ENCODE results near the gene SDK1.
"Not testable (repeated sequence)": the region's sequence is repeated elsewhere in the genome, so short reads cannot be mapped to it uniquely, and the experiment has no call there.

The SDK1 gene

DNA sequence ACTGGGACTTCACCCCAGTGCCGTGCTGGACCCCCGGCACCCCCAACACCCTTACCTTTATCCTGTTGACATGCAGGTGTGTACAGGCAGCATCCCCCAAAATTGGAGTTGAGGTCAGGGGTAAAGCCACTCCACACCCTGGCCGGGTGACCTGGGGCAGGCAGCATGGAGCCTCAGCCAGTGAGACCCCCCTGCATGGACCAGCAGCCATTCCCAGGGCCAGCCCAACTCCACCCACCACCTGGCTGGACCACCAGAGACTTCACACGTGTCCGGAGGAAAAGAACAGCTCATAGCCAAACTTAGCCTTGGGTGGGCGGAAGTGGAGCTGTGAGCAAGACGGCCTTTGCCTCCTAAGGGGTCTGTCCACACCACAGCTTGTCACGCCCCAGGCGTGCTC is 968.0 kb downstream of the SDK1 start:
- DNase-seq: no peak

DNA sequence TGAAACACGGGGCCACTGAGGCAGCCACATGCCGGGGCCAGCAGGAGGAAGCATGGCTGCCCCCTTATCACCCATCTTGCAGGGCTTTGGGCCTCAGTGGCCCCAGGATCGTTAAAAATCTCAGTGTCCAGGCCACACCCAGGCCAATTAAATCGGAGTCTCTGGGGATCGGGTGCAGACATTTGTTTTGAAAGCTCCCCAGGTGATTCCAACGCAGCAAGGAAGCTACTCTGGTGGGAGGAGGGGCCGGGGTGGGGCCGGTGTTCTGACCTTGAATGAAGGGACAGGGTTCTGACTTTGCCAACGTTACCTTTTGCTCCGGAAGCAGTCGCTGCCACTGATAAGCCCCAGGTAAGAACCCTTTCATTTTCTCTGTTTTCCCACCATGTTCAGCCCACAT is 968.7 kb downstream of the SDK1 start:
- DNase-seq: no peak

DNA sequence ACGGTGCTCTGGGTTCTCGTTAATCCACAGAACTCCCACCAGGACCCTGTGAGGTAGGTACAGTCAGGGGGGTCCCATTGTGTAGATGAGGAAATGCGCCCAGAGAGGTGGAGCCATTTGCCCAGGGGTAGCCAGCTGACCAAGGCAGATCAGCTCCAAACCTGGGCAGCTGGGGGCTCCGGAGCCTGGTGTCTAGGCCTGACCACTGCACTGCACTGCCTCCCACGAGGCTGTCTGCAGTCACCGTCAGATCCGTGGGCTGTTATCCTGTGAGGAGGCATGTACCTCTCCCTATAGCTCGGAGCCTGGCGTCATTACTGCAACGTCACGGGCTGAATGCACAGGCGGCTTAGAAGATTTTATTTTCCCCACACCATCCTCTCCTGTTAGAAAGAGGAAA is 969.2 kb downstream of the SDK1 start:
- no peak for DNase-seq

DNA sequence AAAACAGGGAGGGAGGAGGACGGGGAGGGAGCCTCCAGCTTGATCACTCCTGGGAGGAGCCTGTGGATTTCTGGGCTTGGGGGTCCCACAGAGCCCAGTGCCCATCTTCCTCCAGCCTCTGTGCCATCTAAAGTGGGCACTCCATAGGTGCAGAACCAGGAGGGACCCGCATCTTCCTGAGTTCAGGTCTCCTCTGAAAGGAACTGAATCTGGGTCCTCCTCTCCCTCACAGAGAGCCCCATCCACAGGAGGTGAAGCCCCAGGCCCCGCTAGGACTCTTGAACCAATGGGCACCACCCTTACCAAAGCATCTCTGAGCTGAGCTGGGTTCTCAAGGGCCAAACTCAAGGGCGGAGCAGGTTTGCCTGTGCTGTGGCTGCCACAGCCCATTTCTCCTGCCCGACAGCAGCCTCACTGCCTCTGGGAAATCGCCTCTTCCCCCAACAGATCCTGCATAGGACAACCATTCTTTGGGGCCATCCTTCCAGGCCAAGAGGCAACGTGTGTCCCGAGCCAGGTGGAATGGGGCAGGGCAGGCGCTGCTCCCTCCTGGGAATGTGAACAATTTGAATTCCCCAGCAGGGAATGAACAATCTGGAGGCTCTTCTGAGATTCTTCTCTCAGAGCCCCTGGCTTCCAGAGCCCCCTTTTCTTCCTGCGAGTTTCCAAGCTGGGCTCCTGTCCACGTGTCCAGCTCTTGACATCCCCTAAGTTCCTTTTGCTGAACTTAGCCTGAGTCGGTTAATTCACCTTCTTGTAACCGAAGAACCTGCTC is 970.1 kb downstream of the SDK1 start:
- no peak for DNase-seq

DNA sequence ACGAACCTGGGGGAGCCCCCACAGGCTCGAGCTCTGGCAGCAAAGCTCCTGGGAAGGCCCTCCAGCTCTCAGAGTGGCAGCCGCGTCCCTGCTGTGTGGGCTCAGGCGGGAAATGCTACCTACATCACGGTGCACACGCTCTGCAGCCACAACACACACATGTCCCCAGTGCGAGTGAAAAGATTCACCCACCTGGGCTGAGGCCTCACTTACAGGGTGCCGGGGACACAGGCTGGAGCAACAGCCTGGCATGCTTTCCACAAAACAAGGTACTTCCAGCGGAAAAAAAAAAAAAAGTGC is 970.6 kb downstream of the SDK1 start:
- no peak for DNase-seq

DNA sequence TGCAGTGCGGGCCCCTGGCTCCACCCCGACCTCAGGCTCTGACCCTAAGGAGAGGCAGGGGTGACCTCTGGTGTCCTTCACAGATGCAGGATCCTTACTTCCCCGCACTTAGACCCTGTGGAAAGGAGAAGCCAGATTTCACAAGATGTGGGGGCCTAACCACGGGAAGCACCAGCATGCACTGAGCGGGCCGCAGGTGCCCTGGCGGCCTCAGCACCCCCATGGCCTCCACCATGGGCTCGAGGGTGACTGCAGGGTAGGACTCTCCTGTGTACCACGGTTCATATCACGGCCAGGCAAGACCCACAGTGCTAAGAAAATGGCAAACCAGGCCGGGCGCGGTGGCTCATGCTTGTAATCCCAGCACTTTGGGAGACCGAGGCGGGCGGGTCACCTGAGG is 971.1 kb downstream of the SDK1 start:
- no peak for DNase-seq

DNA sequence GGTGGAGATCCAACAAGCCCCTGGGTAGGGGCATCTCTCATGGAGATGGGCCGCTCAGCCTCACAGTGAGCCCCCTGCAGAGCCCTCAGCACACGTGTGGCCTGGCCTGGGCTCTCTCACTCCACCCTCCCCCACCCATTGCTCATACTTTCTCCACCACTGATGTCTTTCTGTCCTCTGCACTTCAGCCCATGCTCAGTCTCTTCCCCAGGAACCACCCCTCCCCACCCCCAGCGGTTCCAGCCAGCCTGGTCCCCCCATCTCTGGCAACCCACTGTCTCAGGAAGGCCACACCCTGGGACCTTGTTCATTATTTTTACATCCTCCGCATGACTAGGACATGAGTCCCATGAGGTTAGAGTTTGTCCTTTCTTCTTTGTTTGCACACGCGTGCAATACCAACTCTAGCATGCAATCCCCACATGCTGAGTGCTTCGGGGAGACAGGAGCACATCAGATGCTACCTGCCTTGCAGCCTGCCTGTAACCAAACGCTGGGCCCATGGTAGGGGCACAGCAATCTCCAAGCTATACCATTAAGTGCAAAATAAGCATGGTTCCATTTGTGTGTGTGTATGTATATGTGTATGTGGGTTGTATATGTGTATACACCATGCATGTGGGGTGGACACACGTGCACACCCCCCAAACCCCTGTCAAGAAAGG is 972.6 kb downstream of the SDK1 start:
- DNase-seq: no peak

DNA sequence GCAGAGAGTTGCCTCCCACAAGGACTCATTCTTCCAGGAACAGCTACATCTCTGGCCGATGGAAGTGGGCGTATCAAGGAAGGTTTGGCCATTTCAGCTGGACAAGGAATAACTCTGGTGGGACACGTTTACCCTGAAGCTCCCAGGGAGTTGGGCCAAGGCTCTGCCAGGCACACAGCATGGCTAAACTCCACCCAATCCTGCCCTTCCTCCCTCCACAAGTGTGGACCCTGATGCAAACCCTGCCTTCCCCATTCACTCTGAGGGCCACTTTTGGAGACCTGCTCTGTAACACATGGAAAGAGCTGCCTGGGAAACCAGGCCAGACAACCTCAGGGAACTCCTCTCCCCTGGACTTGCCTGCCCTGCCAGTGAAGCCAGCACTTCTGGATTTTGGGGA is 973.2 kb downstream of the SDK1 start:
- no peak for DNase-seq

DNA sequence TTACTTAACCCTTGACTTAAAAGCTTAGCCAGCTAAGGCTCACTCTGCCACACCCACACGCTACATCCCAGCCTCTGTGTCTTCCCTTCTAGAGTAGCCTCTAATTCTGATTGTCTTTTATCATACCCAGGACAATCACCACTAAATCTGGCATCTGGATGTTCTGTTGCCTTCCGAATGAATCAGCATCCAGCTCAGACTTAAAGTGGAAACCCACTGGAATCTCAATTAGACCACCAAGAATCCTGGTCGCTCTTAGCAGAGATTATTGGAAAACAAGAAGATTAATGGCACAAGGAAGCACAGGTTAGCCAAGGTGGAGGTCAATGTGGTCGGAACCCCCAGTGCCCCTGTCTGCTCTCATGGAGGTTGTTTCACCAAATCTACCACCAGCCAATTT is 976.9 kb downstream of the SDK1 start:
- no peak for DNase-seq

DNA sequence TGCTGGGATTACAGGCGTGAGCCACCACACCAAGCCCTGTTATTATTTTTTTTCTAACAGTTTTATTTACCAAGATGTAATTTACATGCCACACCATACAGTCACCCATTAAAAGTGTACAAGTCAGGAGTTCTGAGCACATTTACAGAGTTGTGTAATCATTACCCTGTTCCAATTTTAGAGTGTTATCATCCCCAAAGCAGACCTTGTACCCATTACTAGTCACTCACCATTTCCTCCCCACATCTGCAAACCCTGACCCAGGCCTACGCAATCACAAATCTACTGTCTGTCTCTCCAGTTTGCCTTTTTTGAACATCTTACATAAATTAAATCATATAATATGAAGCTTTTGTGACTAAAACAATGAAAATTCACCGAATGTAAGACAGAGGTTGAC is 978.2 kb downstream of the SDK1 start:
- no peak for DNase-seq

DNA sequence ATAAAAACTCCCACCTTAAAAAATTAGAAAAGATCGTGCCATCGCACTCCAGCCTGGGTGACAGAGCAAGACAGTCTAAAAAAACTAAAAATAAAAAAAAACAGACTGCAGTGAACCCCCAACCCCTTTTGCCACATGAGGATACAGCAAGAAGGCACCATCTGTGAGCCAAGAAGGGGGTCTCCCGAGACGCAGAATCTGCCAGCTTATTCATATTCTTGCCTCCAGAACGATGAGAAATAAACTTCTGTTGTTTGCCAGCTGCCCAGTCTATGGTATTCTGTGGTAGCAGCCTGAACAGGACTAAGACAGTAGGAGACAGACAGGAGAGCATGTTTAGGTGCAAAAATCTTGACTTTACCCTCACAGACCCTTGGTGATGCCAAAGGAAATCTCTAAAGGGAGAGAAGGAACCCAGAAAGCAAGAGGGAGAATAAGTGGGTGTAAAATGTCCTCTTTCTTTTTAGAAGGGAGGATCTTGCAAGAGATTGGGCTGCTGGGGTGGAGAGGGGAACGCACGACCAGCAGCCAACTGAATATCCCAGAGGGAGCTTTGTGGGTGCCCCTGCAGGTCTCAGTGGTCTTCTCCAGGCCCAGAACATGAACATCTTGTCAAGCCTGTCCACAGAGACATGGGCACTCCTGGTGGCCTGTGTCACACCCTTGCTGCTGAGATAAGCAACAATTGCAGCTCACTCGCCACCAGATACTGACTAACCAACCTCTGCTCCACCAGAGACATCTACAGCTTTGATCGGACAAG is 980.4 kb downstream of the SDK1 start:
- DNase-seq: no peak

DNA sequence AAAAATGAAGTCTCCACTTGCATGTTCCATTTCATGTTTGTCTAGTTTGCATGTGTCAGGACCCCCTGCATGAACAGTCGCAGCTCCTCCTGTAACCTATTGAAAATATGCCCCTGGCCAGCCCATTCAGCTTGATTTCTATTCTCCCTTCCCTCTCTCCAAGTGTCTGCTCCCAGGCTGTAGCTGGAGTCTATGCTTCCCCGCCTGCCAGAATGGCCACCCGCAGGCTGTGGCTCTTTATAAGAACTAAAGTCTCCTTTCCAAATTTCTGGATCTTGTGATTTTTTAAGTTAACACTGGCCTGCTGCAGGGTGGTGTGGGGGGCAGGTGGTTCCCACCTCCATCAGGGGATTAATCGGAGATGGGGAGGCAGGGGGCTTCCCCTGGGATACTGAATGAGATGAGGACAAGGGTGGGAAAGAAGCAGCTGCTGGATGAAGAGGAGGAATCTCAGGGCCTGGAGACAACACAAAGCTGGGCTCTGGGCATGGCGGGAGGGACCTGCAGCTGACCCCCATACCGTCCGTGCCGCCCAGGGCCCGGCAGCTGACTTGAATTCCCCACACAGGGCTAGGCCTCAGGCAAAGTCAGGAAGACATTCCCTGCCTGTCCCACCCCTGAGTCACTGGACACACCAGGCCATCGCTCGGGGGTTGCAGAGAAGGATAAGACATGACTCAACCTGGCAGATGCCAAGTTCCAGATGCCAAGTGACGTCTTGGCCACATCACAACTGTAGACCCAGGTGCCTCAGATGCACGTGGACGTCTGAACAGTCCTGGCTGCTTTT is 981.6 kb downstream of the SDK1 start:
- no peak for DNase-seq

DNA sequence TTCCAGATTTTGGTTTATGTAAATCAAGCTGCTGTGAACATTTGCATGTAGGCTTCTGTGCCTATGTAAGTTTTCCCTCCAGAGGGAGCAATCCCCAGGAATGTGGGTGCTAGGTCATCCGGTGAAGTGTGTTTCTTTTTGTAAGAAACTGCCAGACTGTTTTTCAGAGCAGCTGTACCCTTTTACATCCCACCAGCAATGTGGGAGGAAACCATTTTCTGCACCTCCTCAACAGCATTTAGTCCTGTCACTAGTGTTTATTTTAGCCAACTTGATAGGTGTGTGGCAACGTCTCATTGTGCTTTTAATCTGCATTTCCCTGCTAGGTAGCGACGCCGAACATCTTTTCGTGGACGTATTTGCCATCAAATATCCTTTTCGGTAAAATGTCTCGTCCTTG is 985.3 kb downstream of the SDK1 start:
- DNase-seq: no peak

DNA sequence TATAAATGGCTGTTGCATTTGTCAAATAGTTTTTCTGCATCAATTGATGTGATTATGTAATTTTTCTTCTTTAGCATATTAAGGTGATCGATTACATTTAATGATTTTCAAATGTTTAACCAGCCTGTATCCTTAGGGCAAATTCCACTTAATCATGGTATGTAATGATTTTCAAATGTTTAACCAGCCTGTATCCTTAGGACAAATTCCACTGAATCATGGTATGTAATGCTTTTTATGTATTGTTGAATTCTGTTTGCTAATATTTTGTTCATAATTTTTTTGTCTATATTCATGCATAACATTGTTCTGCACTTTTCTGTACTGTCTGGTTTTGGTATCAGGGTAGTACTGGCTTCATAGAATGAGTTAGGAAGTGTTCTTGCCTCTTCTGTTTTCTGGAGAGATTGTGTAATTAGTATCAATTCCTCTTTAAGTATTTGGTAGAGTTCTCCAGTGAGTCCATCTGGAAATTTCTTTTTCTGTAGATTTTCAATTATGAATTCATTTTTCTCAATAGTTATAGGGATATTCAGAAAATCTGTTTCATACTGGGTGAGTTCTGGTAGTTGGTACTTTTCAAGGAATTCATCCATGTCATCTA is 987.8 kb downstream of the SDK1 start:
- DNase-seq: no peak

DNA sequence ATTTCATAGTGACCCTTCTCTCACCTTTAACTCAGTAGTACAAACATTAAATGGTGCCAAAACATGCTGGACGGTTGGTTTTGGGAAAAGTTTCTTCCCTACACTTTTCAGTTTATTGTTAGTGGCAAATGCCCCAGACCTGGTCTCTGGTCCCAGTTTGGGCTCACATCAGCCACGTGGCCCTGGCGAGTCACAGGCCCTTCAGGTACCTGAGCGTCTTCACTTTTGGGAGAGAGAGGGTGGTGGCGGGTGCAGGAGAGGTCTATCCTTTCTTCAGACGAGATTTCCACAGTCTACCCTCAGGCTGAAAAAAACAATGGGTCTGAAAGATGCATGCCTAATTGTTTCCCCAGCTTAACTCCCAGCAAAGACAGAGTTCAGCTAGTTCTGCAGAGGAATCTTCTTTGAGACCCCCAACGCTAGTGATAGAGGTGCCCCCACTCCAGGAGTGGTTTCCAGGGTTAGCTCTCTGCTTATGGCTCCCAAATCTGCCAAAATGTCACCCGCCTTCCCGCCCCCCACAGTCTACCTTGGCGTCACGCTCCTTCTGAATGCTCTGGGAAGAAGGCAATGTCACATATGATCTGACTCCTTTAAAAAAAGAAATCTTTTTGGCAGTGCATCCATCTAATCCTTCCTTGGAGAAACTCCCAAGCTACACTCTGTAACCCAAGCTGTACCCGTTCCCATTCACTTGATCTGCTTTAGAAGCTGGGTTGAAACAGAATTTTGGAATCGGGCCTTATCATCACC is 996.3 kb downstream of the SDK1 start:
- DNase-seq: no peak

DNA sequence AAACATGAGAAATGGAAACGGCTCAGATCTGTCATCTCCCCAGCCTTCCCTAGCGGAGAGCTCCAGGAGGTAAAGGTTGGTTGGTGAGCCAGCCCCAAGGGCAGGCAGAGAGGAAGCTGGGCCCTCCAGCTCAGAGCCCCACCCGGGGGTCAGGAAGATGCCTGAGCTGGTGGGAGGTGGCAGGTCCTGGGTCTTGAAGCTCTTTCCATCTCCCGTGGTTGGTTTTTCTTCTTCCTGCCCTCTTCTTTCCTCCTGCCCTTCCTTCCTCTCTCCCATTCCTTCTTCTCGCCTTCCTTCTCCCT is 996.8 kb downstream of the SDK1 start:
- no peak for DNase-seq

DNA sequence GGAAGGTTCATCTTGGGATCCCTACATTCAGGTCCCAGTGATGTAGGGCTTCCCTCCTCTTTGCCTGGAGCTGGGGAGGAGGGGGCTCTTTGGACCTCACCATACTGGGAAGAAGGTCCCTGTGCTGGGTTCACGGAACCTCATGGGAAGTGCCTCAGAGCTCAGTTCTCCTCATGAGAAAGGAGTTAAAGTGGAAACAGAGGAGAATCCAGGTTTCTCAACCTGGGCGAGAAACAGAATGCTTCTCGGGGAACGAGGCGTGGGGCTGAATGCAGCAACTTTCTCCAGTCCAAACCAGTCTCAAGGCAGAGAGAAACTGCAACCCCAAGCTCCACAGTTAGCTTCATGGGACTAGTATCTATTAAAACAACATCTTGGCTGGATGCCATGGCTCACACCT is 998.4 kb downstream of the SDK1 start:
- no peak for DNase-seq

DNA sequence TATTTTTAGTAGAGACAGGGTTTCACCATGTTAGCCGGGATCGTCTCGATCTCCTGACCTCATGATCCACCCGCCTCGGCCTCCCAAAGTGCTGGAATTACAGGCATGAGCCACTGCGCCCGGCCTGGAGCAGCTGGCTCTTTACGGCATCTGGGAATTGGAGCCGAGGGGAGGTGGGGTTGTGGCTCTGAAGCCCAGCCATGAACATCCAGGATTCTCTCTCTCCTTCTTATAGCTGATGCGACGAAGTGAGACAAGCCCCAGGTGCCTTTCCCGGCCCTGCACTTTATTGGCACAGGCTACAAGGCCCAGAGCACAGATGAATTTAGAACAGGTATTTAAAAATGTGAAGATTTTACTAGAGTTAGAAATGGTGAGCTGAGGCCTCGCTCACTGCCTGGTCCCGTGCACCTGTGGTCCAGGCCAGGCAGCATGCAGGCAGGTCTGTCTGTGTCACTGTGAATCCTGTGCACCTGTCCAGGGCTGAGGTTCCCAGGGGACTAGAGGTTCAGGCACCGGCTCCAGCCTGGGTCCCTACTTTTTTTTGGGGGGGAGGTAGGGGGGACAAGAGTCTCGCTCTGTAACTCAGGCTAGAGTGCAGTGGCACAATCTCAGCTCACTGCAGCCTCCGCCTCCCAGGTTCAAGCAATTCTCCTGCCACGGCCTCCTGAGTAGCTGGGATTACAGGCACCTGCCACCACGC is 1001.3 kb downstream of the SDK1 start:
- no peak for DNase-seq

DNA sequence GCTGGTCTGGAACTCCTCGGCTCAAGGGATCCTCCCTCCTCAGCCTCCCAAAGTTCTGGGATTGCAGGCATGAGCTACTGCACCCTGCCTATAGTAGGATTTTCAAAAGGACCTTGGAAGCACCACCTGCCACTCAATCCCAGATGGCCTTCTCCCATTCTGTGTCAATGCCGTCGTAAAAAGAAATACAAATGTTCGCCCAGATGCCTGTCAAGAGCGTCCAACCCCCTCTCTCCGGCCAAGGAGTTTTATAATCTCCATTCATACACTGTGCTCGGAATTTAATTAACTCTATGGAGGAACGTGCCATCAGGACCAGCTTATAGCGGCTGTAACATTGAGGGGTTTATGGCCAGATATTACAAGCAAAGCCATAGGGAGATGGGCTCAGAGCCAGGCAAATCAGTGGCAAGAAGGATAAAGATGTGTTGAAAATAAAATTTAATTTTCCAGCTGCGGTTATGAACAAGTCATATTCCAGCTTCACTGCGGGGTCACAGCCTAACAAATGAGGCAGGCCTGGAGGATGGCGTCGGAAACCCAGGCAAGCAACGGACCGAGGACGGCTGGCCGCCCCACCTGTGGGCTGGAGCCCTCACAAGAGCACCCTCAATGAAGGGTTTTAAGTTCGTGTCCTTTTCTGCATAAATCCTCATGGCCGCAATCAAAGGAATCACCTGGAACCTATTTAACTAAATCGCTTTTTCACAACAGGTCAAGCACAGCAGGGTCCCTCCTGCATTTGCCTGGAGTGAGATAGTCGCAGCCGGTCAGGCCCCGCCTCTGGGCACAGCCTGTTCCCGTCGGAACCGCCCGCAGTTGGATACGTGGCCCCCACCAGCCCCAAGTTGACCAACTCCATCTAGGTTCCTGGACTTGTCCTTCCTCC is 1006.5 kb downstream of the SDK1 start:
- DNase-seq: no peak

DNA sequence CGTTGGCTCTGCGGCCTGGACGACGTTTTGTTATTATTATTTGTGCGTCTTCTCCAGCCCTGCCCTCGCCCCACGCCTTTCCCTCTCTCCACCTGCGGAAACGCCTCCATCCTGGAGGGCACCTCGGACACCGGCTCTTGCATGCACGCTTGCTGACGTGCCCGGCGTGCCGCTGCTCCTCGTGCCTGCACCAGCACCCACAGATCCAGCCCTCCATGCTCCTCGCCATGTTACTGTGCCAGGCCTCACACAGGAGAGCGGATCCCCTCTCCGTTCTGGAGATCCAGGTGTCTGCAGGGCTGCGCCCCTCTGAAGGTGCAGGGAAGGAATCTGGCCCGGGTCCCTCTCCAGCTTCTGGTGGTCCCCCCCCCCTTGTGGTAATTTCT is 1007.1 kb downstream of the SDK1 start:
- no peak for DNase-seq

DNA sequence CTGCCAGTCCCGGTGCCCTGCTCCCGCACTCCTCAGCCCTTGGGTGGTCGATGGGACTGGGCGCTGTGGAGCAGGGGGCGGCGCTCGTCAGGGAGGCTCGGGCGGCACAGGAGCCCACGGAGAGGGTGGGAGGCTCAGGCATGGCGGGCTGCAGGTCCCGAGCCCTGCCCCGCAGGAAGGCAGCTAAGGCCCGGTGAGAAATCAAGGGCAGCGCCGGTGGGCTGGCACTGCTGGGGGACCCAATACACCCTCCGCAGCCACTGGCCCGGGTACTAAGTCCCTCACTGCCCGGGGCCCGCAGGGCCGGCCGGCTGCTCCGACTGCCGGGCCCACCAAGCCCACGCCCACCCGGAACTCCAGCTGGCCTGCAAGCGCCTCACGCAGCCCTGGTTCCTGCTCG is 1012.9 kb downstream of the SDK1 start:
- DNase-seq: not testable (repeated sequence)

Data from right hindlimb (tissue), 1 donor.